ENCODE results near the gene SFN. TPM values are rescaled to one million over a fixed set of nuclear protein-coding genes. Genes with fewer than 3 reads are reported as not detected.
A peak's percentile ranks its signal among the peaks of the same experiment; 100 is the strongest.

SFN gene
- total and polyA plus RNA-seq, 3 experiments from 2014 or later: 0.37 TPM; not detected in 2

GRCh38 chr1:26854906-26855305, 8.0 kb upstream of the SFN start:
- peaks cover 45% of the 10 kb centered on the region for H3K36me3 ChIP-seq (ENCODE audit: insufficient read depth, low read length)
- Mint-ChIP-seq H3K36me3 (peaks cover 4 to 80% (median 22%) of the 10 kb centered on the region in 3 donors), H3K4me3 (no peak overlapping the region), H3K27ac (peak overlapping the region in 1 of 8 donors; percentile 32), H3K4me1 (peaks cover 0 to 4% (median 3%) of the 10 kb centered on the region in 3 donors), H3K27me3 (peaks cover 0 to 3% of the 10 kb centered on the region in 2 donors), H3K9me3 (no peaks in the 10 kb centered on the region)
- no peak for DNase-seq
- H3K27me3 ChIP-seq (ENCODE audit: insufficient read depth, low read length, poor library complexity, severe bottlenecking): no peaks in the 10 kb centered on the region
- H3K27ac ChIP-seq (ENCODE audit: low read depth, low read length): no peak overlapping the region
- H3K9me3 ChIP-seq (ENCODE audit: low read length): no peaks in the 10 kb centered on the region
- no peak overlapping the region for H3K4me3 ChIP-seq (ENCODE audit: low read length)
- H3K4me1 ChIP-seq (ENCODE audit: insufficient read depth, low read length): no peaks in the 10 kb centered on the region
- ChIA-PET POLR2A (interaction anchor here (1.0 kb wide), 1 partner anchor 11 kb away, joined by 3 read pairs; no protein-coding TSS in a partner anchor), CTCF (interaction anchor here (1.0 to 3.6 kb wide), 5 partner anchors 10 to 253 kb away, joined by 3 to 15 read pairs (median 5); no protein-coding TSS in a partner anchor)

GRCh38 chr1:26855636-26856035, 7.3 kb upstream of the SFN start:
- no peaks in the 10 kb centered on the region for H3K9me3 Mint-ChIP-seq
- no peak overlapping the region for H3K4me3 Mint-ChIP-seq
- H3K4me1 Mint-ChIP-seq: peaks cover 0 to 4% (median 3%) of the 10 kb centered on the region in 3 donors
- H3K4me1 ChIP-seq (ENCODE audit: insufficient read depth, low read length): no peaks in the 10 kb centered on the region
- CTCF ChIA-PET: interaction anchor here (0.9 to 3.6 kb wide), 6 partner anchors 9 to 253 kb away, joined by 3 to 15 read pairs (median 4); no protein-coding TSS in a partner anchor
- no peak overlapping the region for H3K4me3 ChIP-seq (ENCODE audit: low read length)
- H3K27ac ChIP-seq (ENCODE audit: low read depth, low read length): no peak overlapping the region
- peaks cover 38% of the 10 kb centered on the region for H3K36me3 ChIP-seq (ENCODE audit: insufficient read depth, low read length)
- POLR2A ChIA-PET: interaction anchor here (1.0 kb wide), 1 partner anchor 10 kb away, joined by 3 read pairs; no protein-coding TSS in a partner anchor
- DNase-seq: no peak
- H3K36me3 Mint-ChIP-seq: peaks cover 4 to 72% (median 17%) of the 10 kb centered on the region in 3 donors
- H3K27me3 Mint-ChIP-seq: peaks cover 0 to 3% of the 10 kb centered on the region in 2 donors
- no peaks in the 10 kb centered on the region for H3K9me3 ChIP-seq (ENCODE audit: low read length)
- H3K27me3 ChIP-seq (ENCODE audit: insufficient read depth, low read length, poor library complexity, severe bottlenecking): no peaks in the 10 kb centered on the region
- peak overlapping the region in 2 of 8 donors; percentile 56 to 87 for H3K27ac Mint-ChIP-seq

- Histone ChIP-seq H3K4me1 (ENCODE audit: insufficient read depth, low read length) (no peaks in the 10 kb centered on the region), H3K27me3 (ENCODE audit: insufficient read depth, low read length, poor library complexity, severe bottlenecking) (no peaks in the 10 kb centered on the region), H3K9me3 (ENCODE audit: low read length) (no peaks in the 10 kb centered on the region), H3K36me3 (ENCODE audit: insufficient read depth, low read length) (peaks cover 32% of the 10 kb centered on the region), H3K4me3 (ENCODE audit: low read length) (no peak overlapping the region), H3K27ac (ENCODE audit: low read depth, low read length) (no peak overlapping the region)
- CTCF ChIA-PET: interaction anchor here (0.9 to 3.6 kb wide), 5 partner anchors 9 to 23 kb away, joined by 3 to 15 read pairs (median 5); no protein-coding TSS in a partner anchor
- peaks cover 4 to 67% (median 15%) of the 10 kb centered on the region in 3 donors for H3K36me3 Mint-ChIP-seq
- H3K27ac Mint-ChIP-seq: peak overlapping the region in 4 of 8 donors; percentile 23 to 63 (median 41)
- peaks cover 0 to 3% of the 10 kb centered on the region in 2 donors for H3K27me3 Mint-ChIP-seq
- H3K9me3 Mint-ChIP-seq: no peaks in the 10 kb centered on the region
- H3K4me1 Mint-ChIP-seq: peaks cover 0 to 4% (median 3%) of the 10 kb centered on the region in 3 donors
- DNase-seq: no peak
- H3K4me3 Mint-ChIP-seq: no peak overlapping the region
- POLR2A ChIA-PET: no interaction called here
Measured at GRCh38 chr1:26856181-26856580, 6.8 kb upstream of the SFN start.

GRCh38 chr1:26856604-26857469, 6.1 kb upstream of the SFN start:
- Histone ChIP-seq H3K4me3 (ENCODE audit: low read length) (no peak overlapping the region), H3K27me3 (ENCODE audit: insufficient read depth, low read length, poor library complexity, severe bottlenecking) (no peaks in the 10 kb centered on the region), H3K36me3 (ENCODE audit: insufficient read depth, low read length) (peaks cover 26% of the 10 kb centered on the region), H3K9me3 (ENCODE audit: low read length) (no peaks in the 10 kb centered on the region), H3K27ac (ENCODE audit: low read depth, low read length) (no peak overlapping the region), H3K4me1 (ENCODE audit: insufficient read depth, low read length) (no peaks in the 10 kb centered on the region)
- peak overlapping the region in 3 of 8 donors; percentile 41 to 70 (median 43) for H3K27ac Mint-ChIP-seq
- DNase-seq: no peak
- H3K27me3 Mint-ChIP-seq: peaks cover 0 to 3% of the 10 kb centered on the region in 2 donors
- H3K4me1 Mint-ChIP-seq: peaks cover 0 to 4% (median 1%) of the 10 kb centered on the region in 3 donors
- peaks cover 1 to 60% (median 10%) of the 10 kb centered on the region in 3 donors for H3K36me3 Mint-ChIP-seq
- no peaks in the 10 kb centered on the region for H3K9me3 Mint-ChIP-seq
- ChIA-PET CTCF (interaction anchor here (1.4 to 3.6 kb wide), 6 partner anchors 8 to 30 kb away, joined by 3 to 15 read pairs (median 7); no protein-coding TSS in a partner anchor), POLR2A (interaction anchor here (1.8 kb wide), 1 partner anchor 9 kb away, joined by 5 read pairs; no protein-coding TSS in a partner anchor)
- H3K4me3 Mint-ChIP-seq: no peak overlapping the region

- Mint-ChIP-seq H3K4me1 (peaks cover 3 to 9% (median 6%) of the 10 kb centered on the region in 3 donors), H3K27me3 (peaks cover 0 to 3% of the 10 kb centered on the region in 2 donors), H3K4me3 (no peak overlapping the region), H3K9me3 (no peaks in the 10 kb centered on the region), H3K36me3 (peaks cover 0 to 53% (median 3%) of the 10 kb centered on the region in 3 donors), H3K27ac (peak overlapping the region in 1 of 8 donors; percentile 41)
- ChIA-PET POLR2A (interaction anchor here (1.8 kb wide), 1 partner anchor 9 kb away, joined by 5 read pairs; no protein-coding TSS in a partner anchor), CTCF (interaction anchor here (0.8 to 3.3 kb wide), 6 partner anchors 8 to 37 kb away, joined by 3 to 15 read pairs (median 4); no protein-coding TSS in a partner anchor)
- DNase-seq: no peak
- Histone ChIP-seq H3K36me3 (ENCODE audit: insufficient read depth, low read length) (peaks cover 21% of the 10 kb centered on the region), H3K4me1 (ENCODE audit: insufficient read depth, low read length) (no peaks in the 10 kb centered on the region), H3K27me3 (ENCODE audit: insufficient read depth, low read length, poor library complexity, severe bottlenecking) (no peaks in the 10 kb centered on the region), H3K9me3 (ENCODE audit: low read length) (no peaks in the 10 kb centered on the region), H3K4me3 (ENCODE audit: low read length) (no peak overlapping the region), H3K27ac (ENCODE audit: low read depth, low read length) (no peak overlapping the region)
Measured at GRCh38 chr1:26857473-26858060, 5.4 kb upstream of the SFN start.

- Histone ChIP-seq H3K4me1 (ENCODE audit: insufficient read depth, low read length) (peaks cover 1% of the 10 kb centered on the region), H3K27ac (ENCODE audit: low read depth, low read length) (no peak overlapping the region), H3K4me3 (ENCODE audit: low read length) (no peak overlapping the region), H3K36me3 (ENCODE audit: insufficient read depth, low read length) (peaks cover 16% of the 10 kb centered on the region), H3K27me3 (ENCODE audit: insufficient read depth, low read length, poor library complexity, severe bottlenecking) (no peaks in the 10 kb centered on the region), H3K9me3 (ENCODE audit: low read length) (no peaks in the 10 kb centered on the region)
- no peak overlapping the region for H3K4me3 Mint-ChIP-seq
- peaks cover 0 to 47% (median under 1%) of the 10 kb centered on the region in 3 donors for H3K36me3 Mint-ChIP-seq
- H3K27ac Mint-ChIP-seq: no peak overlapping the region
- H3K4me1 Mint-ChIP-seq: peaks cover 4 to 12% (median 9%) of the 10 kb centered on the region in 3 donors
- H3K9me3 Mint-ChIP-seq: no peaks in the 10 kb centered on the region
- ChIA-PET CTCF (interaction anchor here (0.8 to 3.3 kb wide), 6 partner anchors 8 to 256 kb away, joined by 3 to 15 read pairs (median 5); no protein-coding TSS in a partner anchor), POLR2A (interaction anchor here (1.8 kb wide), 1 partner anchor 8 kb away, joined by 5 read pairs; no protein-coding TSS in a partner anchor)
- no peak for DNase-seq
- H3K27me3 Mint-ChIP-seq: no peaks in the 10 kb centered on the region
Measured at GRCh38 chr1:26858160-26858559, 4.8 kb upstream of the SFN start.

- no peak for DNase-seq
- Mint-ChIP-seq H3K4me3 (no peak overlapping the region), H3K27me3 (no peaks in the 10 kb centered on the region), H3K9me3 (no peaks in the 10 kb centered on the region), H3K27ac (no peak overlapping the region), H3K4me1 (peaks cover 6 to 19% (median 17%) of the 10 kb centered on the region in 3 donors), H3K36me3 (peaks cover 0 to 39% (median 0%) of the 10 kb centered on the region in 3 donors)
- Histone ChIP-seq H3K36me3 (ENCODE audit: insufficient read depth, low read length) (peaks cover 7% of the 10 kb centered on the region), H3K27me3 (ENCODE audit: insufficient read depth, low read length, poor library complexity, severe bottlenecking) (no peaks in the 10 kb centered on the region), H3K9me3 (ENCODE audit: low read length) (no peaks in the 10 kb centered on the region), H3K4me3 (ENCODE audit: low read length) (no peak overlapping the region), H3K4me1 (ENCODE audit: insufficient read depth, low read length) (peaks cover 8% of the 10 kb centered on the region), H3K27ac (ENCODE audit: low read depth, low read length) (no peak overlapping the region)
- CTCF ChIA-PET: interaction anchor here (0.9 to 3.3 kb wide), 8 partner anchors 9 to 257 kb away, joined by 3 to 15 read pairs (median 5); no protein-coding TSS in a partner anchor
- POLR2A ChIA-PET: interaction anchor here (0.6 to 1.8 kb wide), 2 partner anchors 7 to 44 kb away, joined by 5 to 6 read pairs; no protein-coding TSS in a partner anchor
Measured at GRCh38 chr1:26858891-26859640, 3.9 kb upstream of the SFN start.
